Stimulated activated naive B cell treated with anti-CD40 and anti-IgM and Interleukin-4, amounts not matched to agents 10 μg/mL and 1 μg/mL and 100 μg/mL, for 72 hours (primary cell): ENCODE results near the gene CRELD2.
A peak's percentile ranks its signal among the peaks of the same experiment; 100 is the strongest.

Source experiments
- ATAC-seq, 2 donors: fragments of 150-1000 bp; cut with Tn5 transposase; replicated peaks; 2 replicates each; pipeline ENCODE4 v1.10.0; 2021; ENCODE audit warnings: moderate library complexity in 1 of 2
- DNase-seq: peaks from one replicate; pipeline ENCODE4 v3.0.0; 2021
- H3K27ac Mint-ChIP-seq: one replicate; pipeline ENCODE4 v1.8.0; 2022; ENCODE audit warnings: mild to moderate bottlenecking, mixed read lengths
- H3K27me3 Mint-ChIP-seq, 2 donors: one replicate each; pipeline ENCODE4 v1.8.0; 2022; ENCODE audit warnings: mixed read lengths in 2 of 2
- H3K36me3 Mint-ChIP-seq, 2 donors: one replicate each; pipeline ENCODE4 v1.8.0; 2022; ENCODE audit warnings: mixed read lengths in 2 of 2, mild to moderate bottlenecking in 1 of 2
- H3K4me1 Mint-ChIP-seq, 2 donors: one replicate each; pipeline ENCODE4 v1.8.0; 2022; ENCODE audit warnings: mixed read lengths in 2 of 2, mild to moderate bottlenecking in 1 of 2
- H3K4me3 Mint-ChIP-seq, 2 donors: one replicate each; pipeline ENCODE4 v1.8.0; 2022; ENCODE audit warnings: mild to moderate bottlenecking in 2 of 2, mixed read lengths in 2 of 2, moderate library complexity in 1 of 2
- H3K9me3 Mint-ChIP-seq, 2 donors: one replicate each; pipeline ENCODE4 v1.8.0; 2022; ENCODE audit warnings: mixed read lengths in 2 of 2, mild to moderate bottlenecking in 1 of 2

The CRELD2 gene

GRCh38 chr22:49911881-49912625 is 6.4 kb upstream of the CRELD2 start:
- ATAC-seq, result no peak
- Mint-ChIP-seq H3K4me1 (peaks cover 3 to 16% of the 10 kb centered on the region in 2 donors), H3K27ac (peak overlapping the region; percentile 87), H3K4me3 (no peak overlapping the region), H3K27me3 (no peaks in the 10 kb centered on the region), H3K36me3 (peaks cover 22 to 25% of the 10 kb centered on the region in 2 donors), H3K9me3 (no peaks in the 10 kb centered on the region)
- DNase-seq, result no peak

GRCh38 chr22:49913026-49913425 is 5.4 kb upstream of the CRELD2 start:
- no peak overlapping the region for H3K4me3 Mint-ChIP-seq
- H3K27ac Mint-ChIP-seq, result no peak overlapping the region
- peaks cover 2 to 12% of the 10 kb centered on the region in 2 donors for H3K4me1 Mint-ChIP-seq
- ATAC-seq (no peak), DNase-seq (no peak)
- H3K36me3 Mint-ChIP-seq, result peaks cover 13 to 17% of the 10 kb centered on the region in 2 donors
- H3K9me3 Mint-ChIP-seq, result no peaks in the 10 kb centered on the region
- H3K27me3 Mint-ChIP-seq, result no peaks in the 10 kb centered on the region

DNA sequence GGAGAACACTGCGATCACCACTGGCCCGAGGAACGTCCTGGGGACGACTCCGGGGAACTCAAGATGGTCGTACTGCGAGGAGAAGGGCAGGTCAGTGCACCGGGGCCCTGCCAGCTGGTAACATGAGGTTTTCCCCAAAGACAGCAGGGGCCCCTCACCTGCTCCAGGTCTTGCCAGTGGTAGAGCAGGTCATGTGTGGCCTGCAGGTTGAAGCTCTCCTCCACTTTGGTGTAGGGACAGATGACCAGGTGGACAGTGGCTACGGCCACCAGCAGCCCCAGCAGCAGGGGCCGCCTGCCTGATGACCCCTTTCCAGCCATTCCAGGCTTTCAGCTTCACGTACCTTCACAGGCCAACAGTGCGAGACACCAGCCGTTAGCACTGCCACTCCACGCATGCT is 5.0 kb upstream of the CRELD2 start:
- DNase-seq (no peak), ATAC-seq (no peak)
- H3K27me3 Mint-ChIP-seq, result no peaks in the 10 kb centered on the region
- peaks cover 13 to 17% of the 10 kb centered on the region in 2 donors for H3K36me3 Mint-ChIP-seq
- H3K4me1 Mint-ChIP-seq, result peaks cover 2 to 12% of the 10 kb centered on the region in 2 donors
- no peak overlapping the region for H3K27ac Mint-ChIP-seq
- H3K9me3 Mint-ChIP-seq, result no peaks in the 10 kb centered on the region
- no peak overlapping the region for H3K4me3 Mint-ChIP-seq

GRCh38 chr22:49914256-49914655 is 4.2 kb upstream of the CRELD2 start:
- DNase-seq (no peak), ATAC-seq (no peak)
- no peak overlapping the region for H3K4me3 Mint-ChIP-seq
- no peak overlapping the region for H3K27ac Mint-ChIP-seq
- H3K9me3 Mint-ChIP-seq, result no peaks in the 10 kb centered on the region
- no peaks in the 10 kb centered on the region for H3K27me3 Mint-ChIP-seq
- H3K4me1 Mint-ChIP-seq, result peaks cover 2 to 16% of the 10 kb centered on the region in 2 donors
- H3K36me3 Mint-ChIP-seq, result peaks cover 13 to 15% of the 10 kb centered on the region in 2 donors

- no peak overlapping the region for H3K4me3 Mint-ChIP-seq
- no peak for DNase-seq
- H3K27me3 Mint-ChIP-seq, result no peaks in the 10 kb centered on the region
- no peaks in the 10 kb centered on the region for H3K9me3 Mint-ChIP-seq
- H3K4me1 Mint-ChIP-seq, result peaks cover 12 to 29% of the 10 kb centered on the region in 2 donors
- ATAC-seq, result no peak
- H3K27ac Mint-ChIP-seq, result no peak overlapping the region
- peaks cover 11 to 20% of the 10 kb centered on the region in 2 donors for H3K36me3 Mint-ChIP-seq
These were observed 2.8 kb upstream of the CRELD2 start for GRCh38 chr22:49915610-49916009.

- H3K27me3 Mint-ChIP-seq, result no peaks in the 10 kb centered on the region
- H3K4me1 Mint-ChIP-seq, result peaks cover 15 to 31% of the 10 kb centered on the region in 2 donors
- peaks cover 11 to 29% of the 10 kb centered on the region in 2 donors for H3K36me3 Mint-ChIP-seq
- H3K9me3 Mint-ChIP-seq, result no peaks in the 10 kb centered on the region
- no peak overlapping the region for H3K27ac Mint-ChIP-seq
- ATAC-seq (no peak), DNase-seq (no peak)
- peak overlapping the region in 1 of 2 donors; percentile 81 for H3K4me3 Mint-ChIP-seq
These were observed 1.6 kb upstream of the CRELD2 start for GRCh38 chr22:49916831-49917230.

DNA sequence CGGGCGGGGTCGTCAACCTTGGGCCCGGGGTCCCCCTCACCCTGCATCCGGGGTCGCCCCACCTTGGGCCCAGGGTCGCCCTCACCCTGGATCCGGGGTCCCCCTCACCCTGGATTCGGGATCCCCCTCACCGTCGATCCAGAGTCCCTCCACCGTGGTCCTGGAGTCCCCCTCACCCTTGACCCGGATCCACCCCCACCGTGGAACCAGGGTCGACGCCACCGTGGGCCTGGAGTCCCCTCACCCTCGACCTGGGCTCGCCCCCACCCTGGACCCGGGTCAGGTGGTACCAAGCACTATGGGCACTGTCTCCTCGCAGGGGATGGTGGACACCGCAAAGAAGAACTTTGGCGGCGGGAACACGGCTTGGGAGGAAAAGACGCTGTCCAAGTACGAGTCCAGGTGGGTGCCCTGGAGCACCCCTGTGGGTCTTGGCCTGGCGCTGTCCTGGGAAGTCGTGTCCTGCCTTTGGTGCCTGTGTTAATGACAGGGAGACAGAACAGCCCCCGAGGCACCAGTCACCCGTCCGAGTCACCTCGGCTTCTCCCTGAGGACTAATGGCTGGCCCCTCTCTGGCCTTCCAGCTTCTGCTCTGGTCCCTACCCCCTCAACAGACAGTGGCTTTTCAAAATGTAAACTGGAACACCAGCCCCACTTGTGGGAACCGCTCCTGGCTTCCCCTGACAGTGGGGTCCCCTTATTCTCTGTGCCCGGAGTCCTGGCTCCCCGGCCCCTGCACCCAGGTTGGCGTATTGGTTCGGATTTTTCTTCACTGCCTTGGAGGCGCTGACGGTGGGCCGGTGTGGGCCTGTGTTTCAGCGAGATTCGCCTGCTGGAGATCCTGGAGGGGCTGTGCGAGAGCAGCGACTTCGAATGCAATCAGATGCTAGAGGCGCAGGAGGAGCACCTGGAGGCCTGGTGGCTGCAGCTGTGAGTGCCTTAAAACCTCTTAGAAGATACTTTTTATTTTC is 762 bp downstream of the CRELD2 start:
- H3K4me3 Mint-ChIP-seq, result peak overlapping the region; percentile 76 to 89
- ATAC-seq, result no peak
- H3K4me1 Mint-ChIP-seq, result peaks cover 27 to 43% of the 10 kb centered on the region in 2 donors

DNA sequence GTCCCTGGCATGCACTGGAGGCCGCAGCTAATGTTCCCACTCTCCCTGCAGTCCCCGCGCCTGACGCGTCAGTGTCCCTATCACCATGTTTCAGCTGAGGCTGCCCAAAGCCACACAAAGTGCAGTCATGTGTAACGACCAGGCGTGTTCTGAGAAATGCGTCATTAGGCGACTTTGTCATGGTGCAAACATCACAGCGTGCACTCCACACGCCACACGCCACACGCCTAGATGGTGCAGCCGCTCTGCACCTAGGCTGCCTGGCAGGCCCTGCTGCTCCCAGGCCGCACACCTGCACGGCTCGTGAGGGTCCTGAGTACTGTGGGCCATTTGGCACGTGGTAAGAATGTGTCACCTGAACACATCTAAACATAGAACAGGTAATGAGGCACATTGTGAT is 2.4 kb downstream of the CRELD2 start:
- no peak for ATAC-seq
- Mint-ChIP-seq H3K4me1 (peaks cover 37 to 58% of the 10 kb centered on the region in 2 donors), H3K4me3 (no peak overlapping the region), H3K9me3 (no peaks in the 10 kb centered on the region), H3K27me3 (no peaks in the 10 kb centered on the region), H3K36me3 (peaks cover 19 to 49% of the 10 kb centered on the region in 2 donors), H3K27ac (no peak overlapping the region)
- no peak for DNase-seq

More for the DNA sequence above, 762 bp downstream of the CRELD2 start:
- no peak for DNase-seq
- no peaks in the 10 kb centered on the region for H3K9me3 Mint-ChIP-seq
- peak overlapping the region; percentile 65 for H3K27ac Mint-ChIP-seq
- H3K27me3 Mint-ChIP-seq, result no peaks in the 10 kb centered on the region
- H3K36me3 Mint-ChIP-seq, result peaks cover 10 to 38% of the 10 kb centered on the region in 2 donors

GRCh38 chr22:49921508-49922278 is 3.3 kb downstream of the CRELD2 start:
- no peak overlapping the region for H3K4me3 Mint-ChIP-seq
- H3K27me3 Mint-ChIP-seq, result no peaks in the 10 kb centered on the region
- no peak for ATAC-seq
- peaks cover 19 to 53% of the 10 kb centered on the region in 2 donors for H3K36me3 Mint-ChIP-seq
- no peak overlapping the region for H3K27ac Mint-ChIP-seq
- no peaks in the 10 kb centered on the region for H3K9me3 Mint-ChIP-seq
- H3K4me1 Mint-ChIP-seq, result peaks cover 41 to 59% of the 10 kb centered on the region in 2 donors
- DNase-seq, result no peak

- DNase-seq, result no peak
- Mint-ChIP-seq H3K27ac (peak overlapping the region; percentile 62), H3K36me3 (peaks cover 26 to 61% of the 10 kb centered on the region in 2 donors), H3K27me3 (no peaks in the 10 kb centered on the region), H3K4me3 (no peak overlapping the region), H3K9me3 (no peaks in the 10 kb centered on the region), H3K4me1 (peaks cover 48 to 59% of the 10 kb centered on the region in 2 donors)
- no peak for ATAC-seq
These were observed 4.0 kb downstream of the CRELD2 start for GRCh38 chr22:49922484-49922883.

- peak overlapping the region; percentile 99 for H3K27ac Mint-ChIP-seq
- H3K9me3 Mint-ChIP-seq, result no peaks in the 10 kb centered on the region
- H3K36me3 Mint-ChIP-seq, result peaks cover 29 to 62% of the 10 kb centered on the region in 2 donors
- DNase-seq, result no peak
- no peak for ATAC-seq
- no peak overlapping the region for H3K4me3 Mint-ChIP-seq
- H3K4me1 Mint-ChIP-seq, result peaks cover 49 to 60% of the 10 kb centered on the region in 2 donors
- no peaks in the 10 kb centered on the region for H3K27me3 Mint-ChIP-seq
These were observed 4.5 kb downstream of the CRELD2 start for GRCh38 chr22:49922926-49923325.

- peak; percentile 58 for DNase-seq
- no peaks in the 10 kb centered on the region for H3K27me3 Mint-ChIP-seq
- peaks cover 29 to 67% of the 10 kb centered on the region in 2 donors for H3K36me3 Mint-ChIP-seq
- H3K9me3 Mint-ChIP-seq, result no peaks in the 10 kb centered on the region
- no peak for ATAC-seq
- H3K4me1 Mint-ChIP-seq, result peaks cover 54 to 66% of the 10 kb centered on the region in 2 donors
- H3K4me3 Mint-ChIP-seq, result peak overlapping the region; percentile 2 to 25
- H3K27ac Mint-ChIP-seq, result peak overlapping the region; percentile 99
These were observed 5.0 kb downstream of the CRELD2 start for GRCh38 chr22:49923445-49923844.

DNA sequence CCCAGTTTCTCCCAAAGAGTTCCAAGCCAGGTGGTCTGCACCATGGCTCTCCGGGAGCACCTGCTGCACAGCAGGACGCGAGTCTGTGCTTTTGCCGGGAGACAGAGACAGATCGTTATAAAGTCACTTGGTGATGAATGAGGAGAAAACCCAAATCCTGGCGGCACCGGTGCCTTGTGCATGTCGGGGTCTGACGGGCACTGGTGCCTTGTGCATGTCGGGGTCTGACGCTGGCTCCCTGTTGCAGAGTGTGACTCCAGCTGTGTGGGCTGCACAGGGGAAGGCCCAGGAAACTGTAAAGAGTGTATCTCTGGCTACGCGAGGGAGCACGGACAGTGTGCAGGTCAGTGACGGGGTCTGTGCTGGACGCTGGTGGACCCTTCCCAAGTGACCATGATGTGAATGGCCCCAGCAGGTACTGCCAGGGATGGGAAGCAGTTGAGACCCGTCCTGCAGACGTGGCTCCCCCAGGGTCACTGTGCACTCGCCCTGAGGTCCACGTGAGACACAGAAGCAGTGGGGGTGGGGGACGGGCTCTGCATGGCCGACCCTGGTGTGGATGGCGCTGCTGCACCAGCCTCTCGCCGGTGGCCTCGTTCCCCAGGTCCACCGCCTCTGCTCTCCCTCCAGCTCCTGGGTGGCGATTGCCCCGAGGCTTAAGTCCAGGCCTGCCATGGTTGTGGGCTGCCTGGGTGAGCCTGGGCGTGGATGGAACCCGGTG is 5.8 kb downstream of the CRELD2 start:
- Mint-ChIP-seq H3K9me3 (no peaks in the 10 kb centered on the region), H3K4me1 (peaks cover 59 to 69% of the 10 kb centered on the region in 2 donors), H3K36me3 (peaks cover 29 to 67% of the 10 kb centered on the region in 2 donors), H3K4me3 (peak overlapping the region; percentile 6 to 84), H3K27ac (peak overlapping the region; percentile 99), H3K27me3 (no peaks in the 10 kb centered on the region)
- DNase-seq, result no peak
- ATAC-seq, result no peak
